Right ventricle myocardium superior (tissue), 1 donor: ENCODE data around the gene NRF1. TPM values are rescaled to one million over a fixed set of nuclear protein-coding genes. Genes with fewer than 3 reads are reported as not detected.

Experiments used
- ATAC-seq: fragments of 200-7000 bp; cut with Tn5 transposase; one replicate; pipeline ENCODE4 v1.9.1; 2020; ENCODE audit warnings: mild to moderate bottlenecking; ENCODE audit not compliant: poor library complexity
- DNase-seq: peaks from one replicate; pipeline ENCODE4 v3.0.0-alpha.2; 2020
- intact Hi-C: fragments of 100-400 bp; cut with DNase I; formaldehyde crosslinking; loops from one replicate; pipeline ENCODE4 v1.11.2; 2022
- total RNA-seq: library from RNA; stranded (reverse); fragmentation: NEBNext Ultra II Directional; extraction: Animal tissue kit (Norgen Biotek cat#: 25700); gene quantifications from one replicate; pipeline ENCODE4 v1.2.1, GENCODE V29; 2021
- donor health status: DM: no; HTN: yes; CAD: no; lungs with severe emphysema.

The NRF1 gene
- total RNA-seq, 1 donor from 2014 or later, result 9.0 TPM

DNA sequence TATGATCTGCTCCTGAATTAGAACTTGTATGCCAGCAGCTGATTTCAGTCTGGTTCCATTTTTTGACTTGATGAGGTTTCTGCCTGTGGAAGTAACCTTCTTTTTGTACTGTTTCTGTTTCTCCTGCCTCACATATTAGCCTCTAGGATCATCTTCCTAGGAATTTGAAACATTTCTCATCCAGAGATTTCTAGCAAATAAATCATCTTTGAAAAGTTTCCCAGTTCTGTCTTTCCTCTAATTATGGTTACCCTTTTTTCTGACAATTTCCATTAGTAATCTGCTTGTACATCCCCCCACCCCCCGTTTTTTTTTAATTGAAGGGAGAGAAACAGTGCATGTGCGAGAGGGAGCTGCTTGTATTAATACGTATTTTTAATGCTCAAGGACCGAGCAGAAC, 92.2 kb downstream of the NRF1 start:
- intact Hi-C loops, result no loop called here
- DNase-seq (no peak), ATAC-seq (no peak)

- DNase-seq, result no peak
- no peak for ATAC-seq
- intact Hi-C loops, result no loop called here
These were observed 96.5 kb downstream of the NRF1 start for GRCh38 chr7:129707910-129708499.

DNA sequence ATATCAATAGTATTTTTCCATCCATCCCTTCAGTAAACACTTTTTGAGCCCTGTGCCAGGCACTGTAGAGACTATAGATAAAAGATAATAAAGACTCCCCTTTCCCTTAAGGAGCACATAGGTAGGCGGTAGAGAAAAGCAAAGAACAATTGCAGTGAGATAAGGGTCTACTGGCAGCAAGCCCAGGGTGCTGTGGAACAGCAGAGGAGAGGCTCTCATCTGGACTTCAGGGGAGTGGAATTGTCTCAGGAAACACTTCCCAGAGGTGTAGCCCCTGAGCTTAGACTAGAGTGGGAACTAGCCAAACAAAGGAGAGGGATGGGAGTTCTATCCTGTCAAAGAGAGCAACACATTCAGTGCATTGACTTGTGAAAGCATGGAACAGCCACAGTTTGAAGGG, 102.0 kb downstream of the NRF1 start:
- intact Hi-C loops, result no loop called here
- DNase-seq, result no peak
- ATAC-seq, result no peak

GRCh38 chr7:129714514-129715063, 103.1 kb downstream of the NRF1 start:
- DNase-seq (no peak), ATAC-seq (no peak)
- intact Hi-C loops, result no loop called here

- intact Hi-C loops, result no loop called here
- ATAC-seq (no peak), DNase-seq (no peak)
These were observed 108.6 kb downstream of the NRF1 start for GRCh38 chr7:129719980-129720732.

DNA sequence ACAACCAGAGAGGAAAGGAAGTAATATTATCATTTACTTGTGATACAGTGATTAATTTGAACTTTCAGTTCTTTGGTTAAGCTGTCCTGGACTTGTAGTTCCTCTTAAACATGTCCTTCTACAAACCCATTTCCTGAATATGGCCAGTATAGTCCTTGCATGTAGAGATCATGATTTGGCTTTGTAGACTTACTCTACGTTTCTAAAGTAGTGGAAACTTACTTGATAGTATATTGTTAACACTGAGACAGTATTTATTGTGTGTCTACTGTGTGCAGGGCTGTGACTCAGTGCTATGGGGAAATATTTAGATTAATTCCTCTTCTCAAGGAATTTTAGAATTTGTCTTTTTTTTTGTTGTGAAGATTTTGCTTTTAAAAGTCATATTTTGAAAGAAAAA, 109.5 kb downstream of the NRF1 start:
- intact Hi-C loops, result no loop called here
- ATAC-seq (no peak), DNase-seq (no peak)

- intact Hi-C loops, result no loop called here
- DNase-seq (no peak), ATAC-seq (no peak)
These were observed 112.2 kb downstream of the NRF1 start for GRCh38 chr7:129723679-129724078.

GRCh38 chr7:129724796-129725195, 113.3 kb downstream of the NRF1 start:
- no peak for ATAC-seq
- no peak for DNase-seq
- intact Hi-C loops, result no loop called here

DNA sequence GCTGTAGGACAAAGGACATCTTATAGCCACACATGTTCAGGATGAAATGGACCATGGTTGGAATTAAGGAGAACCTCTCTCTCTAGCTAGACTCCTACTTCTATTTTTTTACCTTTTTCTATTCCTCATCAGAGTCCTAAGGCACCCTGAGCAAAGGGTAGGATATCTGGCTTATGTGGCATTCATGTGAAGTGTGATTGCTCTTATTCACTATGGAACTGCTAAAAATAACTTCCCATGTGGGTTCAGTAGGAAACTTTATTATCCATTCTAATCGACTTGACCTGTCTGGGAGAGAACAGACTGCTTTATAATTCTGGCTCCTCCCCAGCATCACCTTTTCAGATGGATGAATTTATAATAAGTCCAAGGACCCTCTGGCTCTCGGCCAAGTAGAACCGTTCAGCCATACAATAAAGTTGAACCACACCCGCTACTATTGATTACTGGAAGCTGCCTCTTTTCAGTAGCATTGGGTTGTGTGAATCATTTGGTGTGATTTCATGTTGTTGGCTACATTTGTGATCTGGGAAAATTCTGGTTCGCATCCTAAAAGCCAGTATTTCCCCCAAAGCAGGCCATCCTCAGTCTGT, 117.5 kb downstream of the NRF1 start:
- ATAC-seq (peak; percentile 57), DNase-seq (no peak)
- intact Hi-C loops, result no loop called here

- DNase-seq (no peak), ATAC-seq (no peak)
- intact Hi-C loops, result no loop called here
These were observed 118.0 kb downstream of the NRF1 start for GRCh38 chr7:129729511-129729910.

DNA sequence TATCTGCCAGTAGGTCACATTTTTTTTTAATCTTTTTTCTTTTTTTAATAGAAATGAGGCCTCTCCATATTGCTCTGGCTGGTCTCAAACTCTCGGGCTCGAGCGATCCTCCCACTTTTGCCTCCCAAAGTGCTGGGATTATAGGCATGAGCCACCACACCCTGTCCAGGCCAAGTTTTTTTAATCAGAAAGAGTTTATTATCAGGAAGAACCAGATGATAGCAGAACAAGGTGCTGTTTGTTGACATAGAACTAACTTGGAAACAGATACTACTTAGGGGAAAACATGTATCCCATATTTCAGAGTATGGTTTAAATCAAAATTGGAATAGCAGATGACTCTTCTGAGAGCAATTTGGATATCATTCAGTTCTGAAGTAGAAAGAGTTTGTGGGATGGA, 118.6 kb downstream of the NRF1 start:
- intact Hi-C loops, result no loop called here
- DNase-seq (no peak), ATAC-seq (no peak)

- intact Hi-C loops, result no loop called here
- ATAC-seq, result no peak
- no peak for DNase-seq
These were observed 122.9 kb downstream of the NRF1 start for GRCh38 chr7:129734400-129734799.

- intact Hi-C loops, result no loop called here
These were observed 127.9 kb downstream of the NRF1 start for GRCh38 chr7:129739427-129739826.

DNA sequence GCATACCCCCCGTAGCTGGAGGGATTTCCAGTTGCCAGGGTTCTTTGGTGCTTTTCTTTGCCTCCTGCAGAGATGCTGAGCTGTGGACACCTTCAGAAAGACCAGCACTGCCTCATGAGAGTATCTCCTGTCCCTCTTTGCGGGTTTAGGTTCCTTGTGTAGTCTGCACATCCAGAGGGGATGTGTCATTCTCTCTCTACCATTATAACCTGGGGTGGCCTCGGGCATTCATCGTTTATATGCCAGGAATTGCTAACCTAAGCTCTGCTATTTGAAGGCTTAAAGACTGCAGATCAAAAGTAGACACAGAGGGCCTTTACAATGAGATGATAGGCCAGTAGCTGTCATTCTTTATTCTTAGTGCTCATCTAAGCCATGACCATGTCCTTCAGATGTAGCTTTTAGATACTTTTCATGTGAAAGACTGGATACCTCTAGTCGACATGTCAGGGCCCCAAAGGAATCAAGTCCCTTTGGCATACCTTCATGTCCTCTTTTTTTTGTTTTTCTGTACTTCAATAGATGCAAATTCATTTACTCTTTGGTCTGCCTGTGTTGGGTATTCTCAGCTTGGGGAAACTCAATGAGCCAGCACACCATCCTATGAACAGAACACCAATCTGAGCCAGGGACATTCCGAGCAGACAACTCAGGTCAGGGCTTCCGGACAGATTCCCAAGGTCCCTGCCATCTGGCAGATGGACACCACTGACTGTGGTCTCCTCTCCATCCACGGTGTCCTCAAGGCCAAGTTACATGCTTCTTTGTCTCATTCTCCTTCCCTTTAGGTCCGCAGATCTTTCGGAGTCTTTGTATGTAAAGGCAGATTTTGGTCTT, 129.3 kb downstream of the NRF1 start:
- DNase-seq (no peak), ATAC-seq (peak; percentile 48)
- intact Hi-C loops, result no loop called here

More at GRCh38 chr7:129739427-129739826, 127.9 kb downstream of the NRF1 start:
- ATAC-seq, result peak; percentile 92
- DNase-seq, result no peak

GRCh38 chr7:129741743-129742213, 130.3 kb downstream of the NRF1 start:
- intact Hi-C loops, result no loop called here
- DNase-seq (no peak), ATAC-seq (no peak)

GRCh38 chr7:129742256-129742655, 130.7 kb downstream of the NRF1 start:
- intact Hi-C loops, result no loop called here
- ATAC-seq (no peak), DNase-seq (no peak)

GRCh38 chr7:129746857-129747529, 135.5 kb downstream of the NRF1 start:
- no peak for DNase-seq
- no peak for ATAC-seq
- intact Hi-C loops, result no loop called here

DNA sequence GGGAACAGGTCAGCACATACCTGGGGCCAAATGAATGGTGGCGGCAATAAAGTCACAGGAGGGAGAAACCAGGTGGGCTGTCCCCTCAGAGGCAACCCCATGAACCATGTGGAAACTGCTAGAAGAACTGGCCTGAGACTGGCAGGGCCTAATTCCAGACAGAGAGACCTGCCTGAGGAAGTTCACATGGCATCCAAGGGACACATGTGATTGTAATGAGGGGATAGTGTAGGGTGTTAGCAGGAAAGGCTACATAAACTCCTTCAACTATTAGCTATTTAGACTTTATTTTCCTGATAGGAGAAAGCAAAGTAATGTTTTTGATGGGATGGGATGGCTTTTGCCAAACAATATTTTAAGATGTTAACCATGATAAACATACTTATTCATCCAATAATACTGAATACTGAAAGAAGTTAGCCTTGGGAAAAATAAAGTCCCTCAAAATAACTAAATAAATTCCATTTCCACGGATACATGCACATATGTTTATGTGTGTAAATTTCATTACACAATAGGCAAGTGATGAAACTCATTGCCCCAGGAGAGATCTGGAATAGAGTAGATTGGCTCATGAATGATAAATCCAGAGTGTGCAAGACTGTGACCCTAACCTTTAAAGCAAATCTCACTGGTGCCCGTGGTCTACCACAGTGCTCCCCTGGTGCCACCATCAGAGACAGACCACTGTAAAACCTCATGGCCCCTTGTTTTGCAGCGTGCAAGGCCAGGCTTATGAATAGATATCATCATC, 137.0 kb downstream of the NRF1 start:
- DNase-seq (no peak), ATAC-seq (no peak)
- intact Hi-C loops, result no loop called here
